ENCODE measurements around the gene OAT.
"Not testable (repeated sequence)": the region's sequence is repeated elsewhere in the genome, so short reads cannot be mapped to it uniquely, and the experiment has no call there.

Gene OAT

GRCh38 chr10:124372899-124373298 lies 45.8 kb downstream of the OAT start:
- H3K9me3 Mint-ChIP-seq: peaks cover 10% of the 10 kb centered on the region
- H3K27ac Mint-ChIP-seq: no peak overlapping the region
- H3K36me3 Mint-ChIP-seq (ENCODE audit: low read depth): no peaks in the 10 kb centered on the region
- intact Hi-C loops (cut with micrococcal nuclease): no loop called here
- no peak overlapping the region for H3K4me3 Mint-ChIP-seq
- H3K27me3 Mint-ChIP-seq: peaks cover 37% of the 10 kb centered on the region
- H3K4me1 Mint-ChIP-seq (ENCODE audit: low read depth): peaks cover 20% of the 10 kb centered on the region

GRCh38 chr10:124370426-124370825 lies 48.3 kb downstream of the OAT start:
- Mint-ChIP-seq H3K36me3 (ENCODE audit: low read depth) (no peaks in the 10 kb centered on the region), H3K9me3 (peaks cover 10% of the 10 kb centered on the region), H3K4me3 (no peak overlapping the region), H3K4me1 (ENCODE audit: low read depth) (peaks cover 20% of the 10 kb centered on the region), H3K27me3 (peaks cover 44% of the 10 kb centered on the region), H3K27ac (peak overlapping the region; percentile 47)
- intact Hi-C loops (cut with micrococcal nuclease): no loop called here

- H3K4me1 Mint-ChIP-seq (ENCODE audit: low read depth): peaks cover 20% of the 10 kb centered on the region
- peaks cover 10% of the 10 kb centered on the region for H3K9me3 Mint-ChIP-seq
- no peak overlapping the region for H3K4me3 Mint-ChIP-seq
- intact Hi-C loops (cut with micrococcal nuclease): no loop called here
- H3K27me3 Mint-ChIP-seq: peaks cover 45% of the 10 kb centered on the region
- no peak overlapping the region for H3K27ac Mint-ChIP-seq
- no peaks in the 10 kb centered on the region for H3K36me3 Mint-ChIP-seq (ENCODE audit: low read depth)
These were observed 48.7 kb downstream of the OAT start for GRCh38 chr10:124369986-124370385.

- H3K36me3 Mint-ChIP-seq (ENCODE audit: low read depth); H3K4me3 Mint-ChIP-seq; intact Hi-C loops (cut with micrococcal nuclease); H3K27ac Mint-ChIP-seq: not testable (repeated sequence)
- peaks cover 20% of the 10 kb centered on the region for H3K4me1 Mint-ChIP-seq (ENCODE audit: low read depth)
- peaks cover 10% of the 10 kb centered on the region for H3K9me3 Mint-ChIP-seq
- H3K27me3 Mint-ChIP-seq: peaks cover 43% of the 10 kb centered on the region
These were observed 49.2 kb downstream of the OAT start for GRCh38 chr10:124369533-124369932.

GRCh38 chr10:124369066-124369465 lies 49.7 kb downstream of the OAT start:
- intact Hi-C loops (cut with micrococcal nuclease): no loop called here
- Mint-ChIP-seq H3K27ac (no peak overlapping the region), H3K36me3 (ENCODE audit: low read depth) (no peaks in the 10 kb centered on the region), H3K4me1 (ENCODE audit: low read depth) (peaks cover 20% of the 10 kb centered on the region), H3K27me3 (peaks cover 43% of the 10 kb centered on the region), H3K4me3 (no peak overlapping the region), H3K9me3 (peaks cover 10% of the 10 kb centered on the region)

GRCh38 chr10:124367936-124368335 lies 50.8 kb downstream of the OAT start:
- Mint-ChIP-seq H3K9me3 (peaks cover 10% of the 10 kb centered on the region), H3K4me1 (ENCODE audit: low read depth) (peaks cover 20% of the 10 kb centered on the region), H3K27ac (no peak overlapping the region), H3K4me3 (no peak overlapping the region), H3K36me3 (ENCODE audit: low read depth) (no peaks in the 10 kb centered on the region), H3K27me3 (peaks cover 41% of the 10 kb centered on the region)
- intact Hi-C loops (cut with micrococcal nuclease): no loop called here

GRCh38 chr10:124367414-124367813 lies 51.3 kb downstream of the OAT start:
- no peak overlapping the region for H3K27ac Mint-ChIP-seq
- intact Hi-C loops (cut with micrococcal nuclease): no loop called here
- H3K27me3 Mint-ChIP-seq: peaks cover 41% of the 10 kb centered on the region
- H3K9me3 Mint-ChIP-seq: peaks cover 10% of the 10 kb centered on the region
- H3K4me3 Mint-ChIP-seq: no peak overlapping the region
- H3K36me3 Mint-ChIP-seq (ENCODE audit: low read depth): no peaks in the 10 kb centered on the region
- H3K4me1 Mint-ChIP-seq (ENCODE audit: low read depth): peaks cover 20% of the 10 kb centered on the region

GRCh38 chr10:124366825-124367224 lies 51.9 kb downstream of the OAT start:
- Mint-ChIP-seq H3K4me3 (no peak overlapping the region), H3K9me3 (peaks cover 7% of the 10 kb centered on the region), H3K36me3 (ENCODE audit: low read depth) (no peaks in the 10 kb centered on the region), H3K27me3 (peaks cover 37% of the 10 kb centered on the region), H3K4me1 (ENCODE audit: low read depth) (peaks cover 20% of the 10 kb centered on the region), H3K27ac (no peak overlapping the region)
- intact Hi-C loops (cut with micrococcal nuclease): no loop called here

- H3K4me3 Mint-ChIP-seq: no peak overlapping the region
- no peaks in the 10 kb centered on the region for H3K36me3 Mint-ChIP-seq (ENCODE audit: low read depth)
These were observed 52.4 kb downstream of the OAT start for GRCh38 chr10:124366343-124366742.

GRCh38 chr10:124364674-124365073 lies 54.0 kb downstream of the OAT start:
- H3K9me3 Mint-ChIP-seq: peaks cover 4% of the 10 kb centered on the region
- H3K36me3 Mint-ChIP-seq (ENCODE audit: low read depth): no peaks in the 10 kb centered on the region
- peaks cover 2% of the 10 kb centered on the region for H3K4me1 Mint-ChIP-seq (ENCODE audit: low read depth)
- intact Hi-C loops (cut with micrococcal nuclease): no loop called here
- H3K27me3 Mint-ChIP-seq: peaks cover 24% of the 10 kb centered on the region
- H3K27ac Mint-ChIP-seq: no peak overlapping the region
- no peak overlapping the region for H3K4me3 Mint-ChIP-seq

More at GRCh38 chr10:124366343-124366742, 52.4 kb downstream of the OAT start:
- Mint-ChIP-seq H3K9me3 (peaks cover 2% of the 10 kb centered on the region), H3K4me1 (ENCODE audit: low read depth) (peaks cover 18% of the 10 kb centered on the region), H3K27ac (no peak overlapping the region), H3K27me3 (peaks cover 32% of the 10 kb centered on the region)
- intact Hi-C loops (cut with micrococcal nuclease): no loop called here

DNA sequence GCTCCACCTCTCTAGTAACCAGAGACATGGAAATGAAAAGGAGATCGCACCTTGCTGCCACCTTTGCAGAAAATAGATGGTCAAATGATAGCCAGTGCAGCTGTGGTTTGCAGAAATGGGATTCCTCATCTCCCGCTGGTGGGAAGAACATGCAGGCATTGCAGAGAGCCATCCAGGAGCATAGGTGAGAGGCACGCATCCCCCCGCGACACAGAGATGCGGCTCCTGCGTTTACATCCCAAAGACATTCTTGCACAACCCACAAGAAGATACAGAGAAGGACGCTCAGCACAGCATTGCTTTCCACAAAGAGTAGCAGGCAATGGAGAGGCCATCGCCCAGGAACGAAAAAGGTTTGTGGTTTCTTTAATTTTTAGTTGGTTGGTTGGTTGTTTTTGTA lies 56.2 kb downstream of the OAT start:
- Mint-ChIP-seq H3K9me3 (peaks cover 14% of the 10 kb centered on the region), H3K4me3 (no peak overlapping the region), H3K27ac (no peak overlapping the region), H3K4me1 (ENCODE audit: low read depth) (no peaks in the 10 kb centered on the region), H3K36me3 (ENCODE audit: low read depth) (no peaks in the 10 kb centered on the region), H3K27me3 (peaks cover 26% of the 10 kb centered on the region)
- intact Hi-C loops (cut with micrococcal nuclease): no loop called here

DNA sequence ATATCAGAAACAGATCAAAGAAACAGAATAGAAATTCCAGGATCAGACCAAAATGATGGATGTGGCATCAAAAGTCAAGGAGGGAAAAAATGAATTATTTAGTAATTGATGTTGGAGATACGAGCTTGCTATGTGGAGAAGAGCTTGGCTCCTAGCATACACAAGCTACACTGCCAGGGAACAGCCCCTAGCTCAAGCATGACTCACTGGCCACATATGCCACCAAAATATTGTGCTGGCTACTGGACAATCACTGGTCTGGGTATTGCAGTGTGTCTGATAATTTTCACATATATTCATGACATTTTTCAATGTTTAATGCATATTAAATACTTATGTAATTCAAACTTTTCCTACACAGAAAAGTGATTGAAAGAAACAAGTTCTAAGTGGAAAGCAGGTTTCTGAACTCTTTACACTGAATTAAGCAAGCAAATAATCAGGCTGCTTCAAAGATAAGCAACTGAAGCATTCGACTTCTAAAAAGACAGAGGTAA lies 59.3 kb downstream of the OAT start:
- Mint-ChIP-seq H3K27me3 (peaks cover 7% of the 10 kb centered on the region), H3K4me3 (no peak overlapping the region), H3K27ac (no peak overlapping the region)

GRCh38 chr10:124357561-124357885 lies 61.2 kb downstream of the OAT start:
- no peak overlapping the region for H3K27ac Mint-ChIP-seq
- no peak overlapping the region for H3K4me3 Mint-ChIP-seq
- intact Hi-C loops (cut with micrococcal nuclease): no loop called here
- H3K27me3 Mint-ChIP-seq: peaks cover 7% of the 10 kb centered on the region
- H3K9me3 Mint-ChIP-seq: peaks cover 14% of the 10 kb centered on the region
- no peaks in the 10 kb centered on the region for H3K36me3 Mint-ChIP-seq (ENCODE audit: low read depth)
- H3K4me1 Mint-ChIP-seq (ENCODE audit: low read depth): peaks cover 28% of the 10 kb centered on the region

More for the DNA sequence above, 59.3 kb downstream of the OAT start:
- intact Hi-C loops (cut with micrococcal nuclease): no loop called here
- H3K4me1 Mint-ChIP-seq (ENCODE audit: low read depth): peaks cover 18% of the 10 kb centered on the region
- H3K36me3 Mint-ChIP-seq (ENCODE audit: low read depth): no peaks in the 10 kb centered on the region
- H3K9me3 Mint-ChIP-seq: peaks cover 14% of the 10 kb centered on the region

- no peak overlapping the region for H3K4me3 Mint-ChIP-seq
These were observed 61.8 kb downstream of the OAT start for GRCh38 chr10:124356701-124357560.

More at GRCh38 chr10:124356701-124357560, 61.8 kb downstream of the OAT start:
- intact Hi-C loops (cut with micrococcal nuclease): no loop called here
- H3K36me3 Mint-ChIP-seq (ENCODE audit: low read depth): no peaks in the 10 kb centered on the region
- peaks cover 14% of the 10 kb centered on the region for H3K9me3 Mint-ChIP-seq
- H3K27ac Mint-ChIP-seq: no peak overlapping the region
- peaks cover 28% of the 10 kb centered on the region for H3K4me1 Mint-ChIP-seq (ENCODE audit: low read depth)
- H3K27me3 Mint-ChIP-seq: peaks cover 7% of the 10 kb centered on the region
